HepG2 (cell line): ENCODE measurements around the gene PLEKHA5. TPM values are rescaled to one million over a fixed set of nuclear protein-coding genes. Genes with fewer than 3 reads are reported as not detected.
A peak's percentile ranks its signal among the peaks of the same experiment; 100 is the strongest.

Experiments used
- ATAC-seq: fragments of 200-7000 bp; cut with Tn5 transposase; 3 replicates; pipeline ENCODE4 v1.9.1; 2020; ENCODE audit warnings: mild to moderate bottlenecking, moderate library complexity
- BruUV-seq: library from RNA; stranded (reverse); fragments of 400-500 nt; replicated peaks from 2 replicates; lab custom pipeline; 2021; lab: Mats Ljungman, UMichigan
- CTCF ChIA-PET: fragments of 300-600 bp; formaldehyde crosslinking; extraction: SDS; loops from one replicate; lab custom pipeline; 2021; ENCODE audit warnings: low total read pairs, inconsistent platforms, low intra/inter-chr PET ratio; lab: Yijun Ruan, JAX
- POLR2A ChIA-PET: fragments of 350-600 bp; sonication (Branson Sonifier 250); formaldehyde crosslinking; loops from one replicate; lab custom pipeline; 2020; ENCODE audit warnings: antibody characterized with exemption, inconsistent platforms; lab: Yijun Ruan, JAX
- DNase-seq: peaks from one replicate; pipeline ENCODE4 v3.0.0-alpha.2; 2015; ENCODE audit warnings: low spot score
- FAIRE-seq: peaks from 3 replicates; lab custom pipeline; 2011; peaks lifted over from hg19 to GRCh38; lab: Jason Lieb, UNC
- H2AFZ ChIP-seq: one replicate; pipeline ENCODE4 v1.6.1; 2011; ENCODE audit warnings: low read length, inconsistent platforms
- H3K27ac ChIP-seq: fragments of 300-600 bp; 3 replicates; pipeline ENCODE4 v1.8.0; 2011; ENCODE audit warnings: mixed run types, mild to moderate bottlenecking, mixed read lengths, low read length, inconsistent platforms; ENCODE audit not compliant: insufficient read depth; ENCODE audit errors: extremely low read length
- H3K27me3 ChIP-seq, 2 experiments: fragments of 200-600 bp in 1 of 2; 2 replicates in 1 of 2; 3 replicates in 1 of 2; pipeline versions ENCODE4 v1.6.0 to v1.8.0; 2011; ENCODE audit warnings: low read length in 2 of 2, mild to moderate bottlenecking in 2 of 2, moderate library complexity in 2 of 2, inconsistent platforms in 1 of 2; ENCODE audit not compliant: insufficient read depth in 2 of 2, control insufficient read depth in 1 of 2
- H3K36me3 ChIP-seq, 2 experiments: fragments of 200-600 bp in 1 of 2; replicated peaks in 1 of 2; 2 replicates in 1 of 2; 3 replicates in 1 of 2; pipeline versions ENCODE4 v1.5.1 to v1.8.0; 2011; ENCODE audit warnings: low read length in 2 of 2, inconsistent platforms in 1 of 2; ENCODE audit not compliant: insufficient read depth in 2 of 2, control insufficient read depth in 1 of 2
- H3K4me1 ChIP-seq: 2 replicates; pipeline ENCODE4 v1.5.1; 2012; ENCODE audit warnings: low read length, inconsistent platforms; ENCODE audit not compliant: insufficient read depth
- H3K4me2 ChIP-seq: 2 replicates; pipeline ENCODE4 v1.6.0; 2011; ENCODE audit warnings: low read depth, low read length, inconsistent platforms
- H3K4me3 ChIP-seq, 3 experiments: fragments of 200-600 bp in 1 of 3; sonication (generic), shearing (Covaris generic) in 1 of 3; replicated peaks in 1 of 3; 2 replicates each; pipeline ENCODE4 v1.5.1; 2011 to 2016; ENCODE audit warnings: low read length in 3 of 3, inconsistent platforms in 2 of 3, low read depth in 2 of 3, mild to moderate bottlenecking in 2 of 3, control low read depth in 1 of 3, mixed read lengths in 1 of 3; ENCODE audit not compliant: insufficient read depth in 1 of 3
- H3K79me2 ChIP-seq: one replicate; pipeline ENCODE4 v1.6.1; 2011; ENCODE audit warnings: low read length, inconsistent platforms; ENCODE audit not compliant: insufficient read depth
- H3K9ac ChIP-seq: 2 replicates; pipeline ENCODE4 v1.6.0; 2011; ENCODE audit warnings: mild to moderate bottlenecking, low read depth, low read length, inconsistent platforms; ENCODE audit not compliant: insufficient read depth
- H3K9me3 ChIP-seq: 2 replicates; pipeline ENCODE4 v1.5.1; 2012; ENCODE audit warnings: mild to moderate bottlenecking, low read length
- H4K20me1 ChIP-seq: 2 replicates; pipeline ENCODE4 v1.6.0; 2011; ENCODE audit warnings: inconsistent platforms, mild to moderate bottlenecking, low read length, moderate library complexity; ENCODE audit not compliant: insufficient read depth
- ARNTL ChIP-seq: sonication (generic); formaldehyde crosslinking; IDR thresholded peaks from 2 replicates; pipeline ENCODE4 v1.4.0; 2020; ENCODE audit warnings: mild to moderate bottlenecking, missing genetic modification reagents
- ATF7-NPFF ChIP-seq: sonication (generic); formaldehyde crosslinking; IDR thresholded peaks from 2 replicates; pipeline ENCODE4 v1.8.1; 2023; ENCODE audit warnings: mild to moderate bottlenecking, low read depth, missing genetic modification reagents, moderate library complexity
- ELF4 ChIP-seq: sonication (generic); formaldehyde crosslinking; IDR thresholded peaks from 2 replicates; pipeline ENCODE4 v1.5.0; 2020; ENCODE audit warnings: missing genetic modification reagents, mild to moderate bottlenecking, moderate library complexity, borderline replicate concordance
- FOSL2 ChIP-seq: sonication (generic); formaldehyde crosslinking; IDR thresholded peaks from 2 replicates; pipeline ENCODE4 v1.4.0; 2020; ENCODE audit warnings: missing genetic modification reagents
- GATAD2A ChIP-seq: IDR thresholded peaks from 2 replicates; pipeline ENCODE4 v1.6.1; 2016
- HHEX ChIP-seq: IDR thresholded peaks from 2 replicates; pipeline ENCODE4 v1.6.1; 2016; ENCODE audit warnings: control low read depth
- HOXA5 ChIP-seq: sonication (generic); formaldehyde crosslinking; IDR thresholded peaks from 2 replicates; pipeline ENCODE4 v1.4.0; 2020; ENCODE audit warnings: missing genetic modification reagents
- MAFF ChIP-seq: IDR thresholded peaks from 2 replicates; pipeline ENCODE4 v1.6.1; 2011; ENCODE audit warnings: low read depth, low read length, improper control_type of control experiment
- PHF8 ChIP-seq: sonication (generic); formaldehyde crosslinking; IDR thresholded peaks from 2 replicates; pipeline ENCODE4 v1.5.0; 2020; ENCODE audit warnings: missing genetic modification reagents
- SMAD1 ChIP-seq: sonication (generic); formaldehyde crosslinking; IDR thresholded peaks from 2 replicates; pipeline ENCODE4 v1.4.0; 2020; ENCODE audit warnings: missing genetic modification reagents, low read depth, mild to moderate bottlenecking, borderline replicate concordance
- ZNF260 ChIP-seq: sonication (generic); formaldehyde crosslinking; IDR thresholded peaks from 2 replicates; pipeline ENCODE4 v1.4.0; 2020; ENCODE audit warnings: missing genetic modification reagents, low read depth, mild to moderate bottlenecking, borderline replicate concordance
- ZNF281 ChIP-seq: sonication (generic); formaldehyde crosslinking; IDR thresholded peaks from 2 replicates; pipeline ENCODE4 v1.4.0; 2020; ENCODE audit warnings: missing genetic modification reagents, borderline replicate concordance
- ZNF350 ChIP-seq: sonication (generic); formaldehyde crosslinking; IDR thresholded peaks from 2 replicates; pipeline ENCODE4 v1.4.0; 2020; ENCODE audit warnings: mild to moderate bottlenecking, low read depth, missing genetic modification reagents, borderline replicate concordance
- ZNF598 ChIP-seq: sonication (generic); formaldehyde crosslinking; IDR thresholded peaks from 2 replicates; pipeline ENCODE4 v1.5.1; 2020; ENCODE audit warnings: mild to moderate bottlenecking, missing genetic modification reagents, borderline replicate concordance
- ZNF724P ChIP-seq: sonication (generic); formaldehyde crosslinking; IDR thresholded peaks from 2 replicates; pipeline ENCODE4 v1.8.0; 2022; ENCODE audit warnings: missing genetic modification reagents, borderline replicate concordance
- ZNF740 ChIP-seq: sonication (generic); formaldehyde crosslinking; IDR thresholded peaks from 2 replicates; pipeline ENCODE4 v1.4.0; 2020; ENCODE audit warnings: missing genetic modification reagents
- ZNF777 ChIP-seq: sonication (generic); formaldehyde crosslinking; IDR thresholded peaks from 2 replicates; pipeline ENCODE4 v1.4.0; 2020; ENCODE audit warnings: missing genetic modification reagents
- ZNF782 ChIP-seq: sonication (generic); formaldehyde crosslinking; IDR thresholded peaks from 2 replicates; pipeline ENCODE4 v1.4.0; 2020; ENCODE audit warnings: missing genetic modification reagents, mild to moderate bottlenecking, borderline replicate concordance
- WGBS: methylation state at CpG from one replicate; pipeline ENCODE4 v1.1.6; 2017; ENCODE audit warnings: low lambda C conversion rate; 5-methylcytosine and 5-hydroxymethylcytosine counted together
- in situ Hi-C: cut with HindIII; loops from 2 replicates; pipeline ENCODE4 v1.10.0; 2017; ENCODE audit warnings: low pct_unique_long_range_greater_than_20kb; ENCODE audit not compliant: extremely low pct_ligation_motif_present
- intact Hi-C: fragments of 100-400 bp; cut with micrococcal nuclease; formaldehyde crosslinking; loops from one replicate; pipeline ENCODE4 v1.10.0; 2022; ENCODE audit not compliant: unreplicated experiment
- polyA plus RNA-seq, 8 experiments: library from polyadenylated mRNA; depleted of rRNA in 3 of 8; stranded (reverse) in 7 of 8; unstranded in 1 of 8; fragments of >200 nt; fragmentation: Illumina TruSeq in 4 of 8; extraction: Trizol in 4 of 8; gene quantifications; 2 replicates each; pipeline versions ENCODE4 v1.2.1 to v1.2.3, GENCODE V29; 2011 to 2016; ENCODE audit warnings: low read depth in 4 of 8, missing spikeins in 1 of 8, mixed read lengths in 1 of 8; ENCODE audit not compliant: insufficient read depth in 1 of 8
- total RNA-seq, 5 experiments: library from RNA; depleted of rRNA; stranded (reverse); fragments of >200 nt; fragmentation: Illumina TruSeq; extraction: Trizol; gene quantifications; 2 replicates each; pipeline ENCODE4 v1.2.3, GENCODE V29; 2016; ENCODE audit warnings: low read depth in 1 of 5
- TF ChIP-seq, protein P1 (sequence below): sonication (generic); formaldehyde crosslinking; IDR thresholded peaks from 2 replicates; pipeline ENCODE4 v1.9.0; 2022; ENCODE audit warnings: missing genetic modification reagents, mild to moderate bottlenecking, borderline replicate concordance

PLEKHA5 gene
- total and polyA plus RNA-seq, 2 of the 13 experiments (the other 11 are each of a cell fraction or from before 2014, with no cell fraction given) = 4.2 to 15.4 TPM

GRCh38 chr12:19130224-19131024 is 891 bp downstream of the PLEKHA5 start:
- ATAC-seq = peak; percentile 54
- H3K36me3 ChIP-seq = no peaks in the 10 kb centered on the region; a peak in 1 of 5 replicates
- H3K27me3 ChIP-seq = no peaks in the 10 kb centered on the region
- intact Hi-C loops = loop anchor here (1.0 to 5.0 kb wide), 5 partner anchors 14 to 270 kb away; no protein-coding TSS in a partner anchor
- POLR2A ChIA-PET = no interaction called here
- H3K79me2 ChIP-seq = peaks cover 24% of the 10 kb centered on the region
- in situ Hi-C loops = no loop called here
- peaks cover 7% of the 10 kb centered on the region; the same call in 1 of the 2 replicates for H3K9me3 ChIP-seq
- BruUV-seq = no TSS peak
- H4K20me1 ChIP-seq = no peaks in the 10 kb centered on the region
- peak overlapping the region; percentile 71 for H3K9ac ChIP-seq
- FAIRE-seq = no peak
- peak overlapping the region; percentile 82 to 85 (median 83) for H3K4me3 ChIP-seq
- no peak for DNase-seq
- CTCF ChIA-PET = no interaction called here
- WGBS = under 1% methylated on average over 21 of the region's 61 CpGs
- peak overlapping the region; percentile 66 for H3K27ac ChIP-seq
- H3K4me1 ChIP-seq = peaks cover 32% of the 10 kb centered on the region
- peak overlapping the region; percentile 82 for H3K4me2 ChIP-seq
- H2AFZ ChIP-seq = no peak overlapping the region
- TF ChIP-seq HOXA5 (CRISPR knock-in tag) (no peak), HHEX (CRISPR knock-in tag) (no peak), ZNF777 (CRISPR knock-in tag) (0 out of 2 replicates have a peak, but pooled peaks have one; percentile 9), ELF4 (CRISPR knock-in tag) (no peak), ZNF281 (no peak), ATF7-NPFF (CRISPR knock-in tag) (no peak), ZNF724P (CRISPR knock-in tag) (no peak), MAFF (no peak), SMAD1 (CRISPR knock-in tag) (no peak), ZNF782 (no peak), ARNTL (no peak), ZNF598 (CRISPR knock-in tag) (no peak), FOSL2 (no peak), ZNF350 (peak; percentile 52; the same call in 1 of the 2 replicates), ZNF740 (no peak), ZNF260 (CRISPR knock-in tag) (no peak), PHF8 (CRISPR knock-in tag) (no peak), GATAD2A (CRISPR knock-in tag) (no peak; the same call in 1 of the 2 replicates)
- TF ChIP-seq, protein P1, sequence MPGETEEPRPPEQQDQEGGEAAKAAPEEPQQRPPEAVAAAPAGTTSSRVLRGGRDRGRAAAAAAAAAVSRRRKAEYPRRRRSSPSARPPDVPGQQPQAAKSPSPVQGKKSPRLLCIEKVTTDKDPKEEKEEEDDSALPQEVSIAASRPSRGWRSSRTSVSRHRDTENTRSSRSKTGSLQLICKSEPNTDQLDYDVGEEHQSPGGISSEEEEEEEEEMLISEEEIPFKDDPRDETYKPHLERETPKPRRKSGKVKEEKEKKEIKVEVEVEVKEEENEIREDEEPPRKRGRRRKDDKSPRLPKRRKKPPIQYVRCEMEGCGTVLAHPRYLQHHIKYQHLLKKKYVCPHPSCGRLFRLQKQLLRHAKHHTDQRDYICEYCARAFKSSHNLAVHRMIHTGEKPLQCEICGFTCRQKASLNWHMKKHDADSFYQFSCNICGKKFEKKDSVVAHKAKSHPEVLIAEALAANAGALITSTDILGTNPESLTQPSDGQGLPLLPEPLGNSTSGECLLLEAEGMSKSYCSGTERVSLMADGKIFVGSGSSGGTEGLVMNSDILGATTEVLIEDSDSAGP (CRISPR knock-in tag) = peak; percentile 61; the same call in 1 of the 2 replicates
